ENCODE measurements around the gene SYNE3.

SYNE3 gene

GRCh38 chr14:95529216-95529615, 12.8 kb upstream of the SYNE3 start:
- no peak overlapping the region for H3K4me3 ChIP-seq (ENCODE audit: low read depth, low read length)
- TF ChIP-seq CTCF (IDR thresholded peaks at IDR 0.05; ENCODE audit: low read depth, low read length): no peak

GRCh38 chr14:95527387-95528002, 11.0 kb upstream of the SYNE3 start:
- no peak overlapping the region for H3K4me3 ChIP-seq (ENCODE audit: low read depth, low read length)
- TF ChIP-seq CTCF (IDR thresholded peaks at IDR 0.05; ENCODE audit: low read depth, low read length): peak; percentile 52

GRCh38 chr14:95526483-95527386, 10.3 kb upstream of the SYNE3 start:
- TF ChIP-seq CTCF (IDR thresholded peaks at IDR 0.05; ENCODE audit: low read depth, low read length): no peak
- peak overlapping the region; percentile 23; the same call in 1 of the 2 replicates for H3K4me3 ChIP-seq (ENCODE audit: low read depth, low read length)

- no peak for TF ChIP-seq CTCF (IDR thresholded peaks at IDR 0.05; ENCODE audit: low read depth, low read length)
- H3K4me3 ChIP-seq (ENCODE audit: low read depth, low read length): no peak overlapping the region
Measured at GRCh38 chr14:95525999-95526398, 9.5 kb upstream of the SYNE3 start.

- H3K4me3 ChIP-seq (ENCODE audit: low read depth, low read length): no peak overlapping the region
- no peak for TF ChIP-seq CTCF (IDR thresholded peaks at IDR 0.05; ENCODE audit: low read depth, low read length)
Measured at GRCh38 chr14:95524706-95525512, 8.5 kb upstream of the SYNE3 start.

GRCh38 chr14:95523815-95524448, 7.5 kb upstream of the SYNE3 start:
- no peak for TF ChIP-seq CTCF (IDR thresholded peaks at IDR 0.05; ENCODE audit: low read depth, low read length)
- peak overlapping the region; percentile 51 for H3K4me3 ChIP-seq (ENCODE audit: low read depth, low read length)
